ENCODE data around the gene EVA1C.

Gene EVA1C

DNA sequence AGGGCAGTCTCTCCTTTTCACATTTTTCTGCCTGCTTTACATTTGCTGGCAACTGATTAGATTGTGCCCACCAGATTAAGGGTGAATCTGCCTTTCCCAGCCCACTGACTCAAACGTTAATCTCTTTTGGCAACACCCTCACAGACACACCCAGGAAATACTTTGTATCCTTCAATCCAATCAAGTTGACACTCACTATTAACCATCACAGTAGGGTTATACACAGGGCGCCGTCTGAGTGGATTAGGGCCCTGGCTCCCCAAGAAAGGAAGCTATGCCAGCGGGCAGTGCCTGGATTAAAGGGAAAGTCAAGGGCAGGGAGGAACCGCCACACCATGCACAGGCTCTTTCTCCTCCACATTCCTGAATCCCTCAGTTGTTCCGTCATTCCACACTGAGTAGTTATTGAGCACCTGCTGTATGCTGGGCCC, 56.2 kb downstream of the EVA1C start:
- Histone ChIP-seq H3K9me3 (replicated peaks; ENCODE audit: low read length) (no peaks in the 10 kb centered on the region), H3K4me2 (ENCODE audit: low read length) (no peak overlapping the region), H3K4me1 (ENCODE audit: control insufficient read depth, insufficient read depth, low read length) (peaks cover 16% of the 10 kb centered on the region), H3K9ac (ENCODE audit: low read depth, low read length) (no peak overlapping the region), H3K4me3 (ENCODE audit: low read length) (no peak overlapping the region), H3K36me3 (ENCODE audit: insufficient read depth, low read length) (peaks cover 10% of the 10 kb centered on the region), H3K27me3 (ENCODE audit: control insufficient read depth, insufficient read depth, low read length) (no peaks in the 10 kb centered on the region)

DNA sequence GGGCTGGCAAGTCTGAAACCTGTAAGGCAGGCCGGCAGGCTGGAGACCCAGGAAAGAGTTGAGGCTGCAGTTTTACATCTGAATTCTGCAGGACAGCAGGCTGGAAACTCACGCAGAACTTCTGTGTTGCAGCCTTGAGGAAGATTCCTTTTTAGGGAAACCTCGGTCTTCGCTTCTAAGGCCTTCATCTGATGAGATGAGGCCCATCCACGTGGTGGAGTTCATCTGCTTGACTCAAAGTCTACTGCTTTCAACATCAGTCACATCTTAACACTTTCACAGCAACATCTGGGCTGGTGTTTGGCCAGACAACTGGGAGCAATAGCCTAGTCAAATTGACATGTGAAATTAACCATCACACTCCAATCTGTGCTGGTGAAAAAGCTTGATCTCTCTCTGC, 57.1 kb downstream of the EVA1C start:
- H3K9me3 ChIP-seq (replicated peaks; ENCODE audit: low read length) = no peaks in the 10 kb centered on the region
- no peak overlapping the region for H3K4me2 ChIP-seq (ENCODE audit: low read length)
- H3K4me1 ChIP-seq (ENCODE audit: control insufficient read depth, insufficient read depth, low read length) = peaks cover 9% of the 10 kb centered on the region
- H3K36me3 ChIP-seq (ENCODE audit: insufficient read depth, low read length) = peaks cover 17% of the 10 kb centered on the region
- no peaks in the 10 kb centered on the region for H3K27me3 ChIP-seq (ENCODE audit: control insufficient read depth, insufficient read depth, low read length)
- no peak overlapping the region for H3K9ac ChIP-seq (ENCODE audit: low read depth, low read length)
- H3K4me3 ChIP-seq (ENCODE audit: low read length) = no peak overlapping the region

DNA sequence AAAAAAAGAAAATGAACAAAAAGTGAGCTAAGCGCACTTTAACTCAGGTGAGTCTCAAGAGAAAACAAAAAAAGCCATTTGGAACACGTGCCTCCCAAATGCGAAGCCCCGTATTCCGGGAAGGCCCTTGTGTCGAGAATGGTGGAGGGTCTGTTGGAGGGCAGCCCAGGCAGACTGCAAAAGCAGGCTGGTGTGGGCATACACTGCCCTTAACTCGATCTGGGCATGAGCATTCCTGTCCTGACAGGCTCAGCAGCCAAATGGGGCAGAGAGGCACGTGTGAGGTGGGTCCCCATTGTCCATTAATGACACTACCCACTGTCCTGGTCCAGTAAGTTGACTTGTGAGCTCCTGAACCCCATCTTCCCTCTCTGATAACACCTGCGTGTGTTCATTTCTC, 57.7 kb downstream of the EVA1C start:
- H3K27me3 ChIP-seq (ENCODE audit: control insufficient read depth, insufficient read depth, low read length) = no peaks in the 10 kb centered on the region
- no peak overlapping the region for H3K4me3 ChIP-seq (ENCODE audit: low read length)
- H3K4me1 ChIP-seq (ENCODE audit: control insufficient read depth, insufficient read depth, low read length) = peaks cover 9% of the 10 kb centered on the region
- no peak overlapping the region for H3K4me2 ChIP-seq (ENCODE audit: low read length)
- H3K36me3 ChIP-seq (ENCODE audit: insufficient read depth, low read length) = peaks cover 18% of the 10 kb centered on the region
- H3K9ac ChIP-seq (ENCODE audit: low read depth, low read length) = no peak overlapping the region
- no peaks in the 10 kb centered on the region for H3K9me3 ChIP-seq (replicated peaks; ENCODE audit: low read length)

DNA sequence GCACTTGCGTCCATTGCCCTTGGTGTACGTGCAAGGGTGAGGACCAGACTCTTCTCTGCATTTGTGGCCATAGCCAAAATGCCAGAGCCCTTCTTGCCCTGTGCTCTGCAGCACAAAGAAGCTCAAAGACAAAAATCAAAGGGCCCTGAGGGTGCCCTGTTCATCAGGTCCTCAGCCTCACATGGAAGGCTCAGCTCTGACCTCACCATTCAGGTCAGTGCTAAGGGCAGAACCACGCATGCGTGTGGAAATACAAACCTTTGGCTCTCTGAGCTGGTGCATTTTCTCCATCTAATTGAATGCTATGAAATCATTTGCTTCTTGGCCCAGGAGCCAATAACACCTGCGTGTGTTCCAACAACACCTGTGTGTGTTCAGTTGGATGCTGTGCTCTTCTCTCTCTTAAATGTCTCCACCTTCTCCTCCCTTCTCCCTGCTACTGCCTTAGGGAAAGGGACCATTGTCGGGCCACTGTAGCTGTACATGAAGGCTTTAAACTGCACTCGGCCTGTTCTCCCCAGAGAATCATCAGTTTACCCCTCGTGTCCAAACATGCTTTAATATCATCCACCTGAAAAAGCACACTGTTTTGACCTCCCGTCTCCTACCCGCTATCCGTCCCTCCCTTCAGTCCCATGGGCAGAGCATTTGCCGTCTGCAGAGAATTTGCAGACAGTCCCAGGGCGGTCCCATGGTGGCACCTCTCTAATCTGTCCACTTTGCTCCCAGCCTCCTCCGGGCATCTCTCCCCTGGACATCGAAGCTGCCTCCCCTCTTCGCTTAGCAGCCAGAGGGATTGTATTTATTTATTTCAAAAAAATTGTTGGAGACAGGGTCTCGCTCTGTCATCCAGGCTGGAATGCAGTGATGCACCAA, 60.6 kb downstream of the EVA1C start:
- Histone ChIP-seq H3K4me3 (ENCODE audit: low read length) (no peak overlapping the region), H3K4me1 (ENCODE audit: control insufficient read depth, insufficient read depth, low read length) (peaks cover 17% of the 10 kb centered on the region), H3K27me3 (ENCODE audit: control insufficient read depth, insufficient read depth, low read length) (no peaks in the 10 kb centered on the region), H3K36me3 (ENCODE audit: insufficient read depth, low read length) (peaks cover 18% of the 10 kb centered on the region), H3K9me3 (replicated peaks; ENCODE audit: low read length) (no peaks in the 10 kb centered on the region), H3K9ac (ENCODE audit: low read depth, low read length) (no peak overlapping the region), H3K4me2 (ENCODE audit: low read length) (no peak overlapping the region)

DNA sequence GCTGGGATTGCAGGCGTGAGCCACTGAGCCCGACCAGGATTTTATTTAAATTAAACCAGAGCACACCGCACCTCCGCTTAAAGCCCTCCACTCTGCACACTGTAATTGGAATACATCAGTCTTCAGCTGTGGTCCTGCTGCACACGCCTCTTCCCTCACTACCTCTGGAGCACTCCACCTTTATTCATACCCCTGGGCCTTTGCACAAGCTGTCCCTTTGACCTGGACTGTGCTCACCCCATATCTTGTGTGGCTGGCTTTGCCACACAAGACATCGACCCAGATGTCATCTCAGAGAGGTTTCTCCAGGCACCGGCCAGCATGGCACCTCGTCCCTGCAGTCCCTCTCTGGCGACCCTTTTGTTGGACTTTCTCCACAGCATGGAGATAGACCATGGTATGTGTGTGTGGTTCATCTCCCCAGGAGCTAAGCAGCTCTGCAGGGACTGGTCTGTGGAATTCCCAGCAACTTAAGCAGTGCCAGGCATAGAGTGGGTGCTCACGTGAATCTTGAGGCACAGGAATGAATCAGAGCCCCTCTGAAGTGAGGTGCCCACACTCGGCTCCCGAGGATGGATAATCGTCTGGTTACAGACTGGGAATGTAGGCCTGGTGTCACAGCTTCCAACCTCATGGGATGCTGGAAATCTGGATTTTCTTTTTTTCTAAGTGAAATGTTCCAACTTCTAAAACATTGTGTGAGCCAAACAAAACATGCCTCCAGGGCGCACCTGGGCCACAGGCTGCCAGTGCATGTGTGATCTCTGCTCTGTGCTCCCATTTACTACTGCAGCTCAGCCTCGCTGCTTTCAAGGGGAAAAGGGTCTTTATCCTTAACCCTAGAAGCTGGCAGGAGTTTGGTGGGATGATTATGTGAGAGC, 61.9 kb downstream of the EVA1C start:
- no peak overlapping the region for H3K4me3 ChIP-seq (ENCODE audit: low read length)
- peaks cover 25% of the 10 kb centered on the region for H3K4me1 ChIP-seq (ENCODE audit: control insufficient read depth, insufficient read depth, low read length)
- H3K9ac ChIP-seq (ENCODE audit: low read depth, low read length) = peak overlapping the region; percentile 28
- H3K27me3 ChIP-seq (ENCODE audit: control insufficient read depth, insufficient read depth, low read length) = no peaks in the 10 kb centered on the region
- H3K36me3 ChIP-seq (ENCODE audit: insufficient read depth, low read length) = peaks cover 13% of the 10 kb centered on the region
- H3K9me3 ChIP-seq (replicated peaks; ENCODE audit: low read length) = no peaks in the 10 kb centered on the region
- no peak overlapping the region for H3K4me2 ChIP-seq (ENCODE audit: low read length)

DNA sequence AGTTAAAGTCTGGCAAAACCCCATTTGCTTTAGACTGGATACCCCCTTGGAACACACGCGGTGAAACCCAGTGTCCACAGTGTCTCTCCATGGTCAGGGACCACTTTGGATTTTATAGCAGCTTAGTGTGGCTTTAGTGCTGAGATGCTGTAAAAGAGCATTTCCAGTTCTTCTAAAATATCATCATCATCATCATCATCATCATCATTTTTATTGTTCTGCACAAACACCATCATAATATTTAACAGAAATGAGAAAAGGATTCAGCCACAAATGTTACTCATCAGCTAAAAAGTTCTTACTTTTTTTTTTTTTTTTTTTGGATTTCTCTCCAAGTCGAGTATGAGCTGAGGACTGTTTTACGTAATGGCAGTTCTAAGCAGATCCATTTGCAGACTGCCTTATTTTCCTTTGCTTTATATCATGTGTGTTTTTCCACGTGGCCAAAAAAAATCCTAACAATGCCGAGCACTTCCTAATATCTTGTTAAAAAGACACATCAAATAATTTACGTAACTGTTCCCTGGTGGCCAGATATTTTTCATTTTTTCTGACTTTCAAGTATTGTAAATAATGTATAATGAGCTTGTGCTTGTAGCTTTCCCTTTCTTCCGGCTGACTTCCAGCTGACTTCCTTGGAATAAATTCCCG, 62.8 kb downstream of the EVA1C start:
- Histone ChIP-seq H3K36me3 (ENCODE audit: insufficient read depth, low read length) (peaks cover 10% of the 10 kb centered on the region), H3K9ac (ENCODE audit: low read depth, low read length) (peak overlapping the region; percentile 34), H3K4me2 (ENCODE audit: low read length) (peak overlapping the region; percentile 51), H3K9me3 (replicated peaks; ENCODE audit: low read length) (no peaks in the 10 kb centered on the region), H3K4me3 (ENCODE audit: low read length) (no peak overlapping the region), H3K4me1 (ENCODE audit: control insufficient read depth, insufficient read depth, low read length) (peaks cover 30% of the 10 kb centered on the region), H3K27me3 (ENCODE audit: control insufficient read depth, insufficient read depth, low read length) (no peaks in the 10 kb centered on the region)

DNA sequence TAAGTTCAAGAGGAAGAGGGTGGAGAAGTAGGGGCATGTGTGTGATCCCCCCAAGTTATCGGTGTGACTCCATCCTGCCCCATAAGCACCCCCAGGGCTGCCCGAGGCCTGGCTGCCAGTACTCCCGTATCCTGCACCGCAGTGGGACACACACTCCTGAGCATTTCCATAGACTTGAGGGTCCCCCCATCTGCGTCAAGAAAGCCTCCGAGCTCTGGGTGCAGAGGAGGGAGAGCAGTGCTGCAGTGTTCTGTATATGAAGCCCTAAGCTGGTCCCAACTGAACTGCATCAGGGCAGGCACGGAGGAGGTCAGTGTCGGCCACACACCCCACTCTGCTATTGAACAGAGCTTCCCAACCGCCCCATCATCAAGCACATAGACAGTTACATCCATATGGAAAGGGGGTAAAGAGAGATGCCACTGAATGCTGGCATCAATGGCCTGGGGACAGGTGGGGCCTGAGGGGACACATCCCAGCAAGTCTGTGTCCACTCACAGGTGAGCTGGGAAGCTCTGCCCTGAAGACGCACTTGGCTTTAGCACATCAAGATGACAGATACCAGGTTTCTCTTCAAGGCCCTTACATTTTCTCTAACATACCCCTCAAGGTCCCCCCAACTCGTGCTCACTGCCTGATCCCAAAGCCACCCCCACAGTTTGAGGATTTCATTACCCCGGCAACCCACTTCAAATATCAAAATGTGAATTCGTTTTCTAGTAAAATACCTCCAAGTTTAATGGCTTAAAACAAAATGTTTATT, 64.3 kb downstream of the EVA1C start:
- Histone ChIP-seq H3K36me3 (ENCODE audit: insufficient read depth, low read length) (peaks cover 8% of the 10 kb centered on the region), H3K9ac (ENCODE audit: low read depth, low read length) (no peak overlapping the region), H3K27me3 (ENCODE audit: control insufficient read depth, insufficient read depth, low read length) (no peaks in the 10 kb centered on the region), H3K9me3 (replicated peaks; ENCODE audit: low read length) (no peaks in the 10 kb centered on the region), H3K4me3 (ENCODE audit: low read length) (no peak overlapping the region), H3K4me1 (ENCODE audit: control insufficient read depth, insufficient read depth, low read length) (peaks cover 36% of the 10 kb centered on the region), H3K4me2 (ENCODE audit: low read length) (no peak overlapping the region)

DNA sequence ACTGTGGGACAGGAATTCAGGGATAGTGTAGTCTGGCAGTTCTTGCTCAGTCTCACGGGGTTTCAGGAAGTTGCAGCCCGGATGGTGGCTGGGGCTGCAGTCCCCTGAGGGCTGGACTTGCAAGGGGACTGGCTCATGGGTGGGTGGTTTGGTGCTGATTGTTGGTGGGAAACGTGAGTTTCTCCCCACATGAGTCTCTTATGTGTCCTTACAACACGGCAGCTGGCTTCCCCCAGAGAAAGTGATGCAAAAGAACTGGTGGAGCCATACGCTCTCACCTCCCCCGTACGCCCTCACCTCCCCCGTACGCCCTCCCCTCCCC, 64.9 kb downstream of the EVA1C start:
- no peaks in the 10 kb centered on the region for H3K27me3 ChIP-seq (ENCODE audit: control insufficient read depth, insufficient read depth, low read length)
- H3K4me2 ChIP-seq (ENCODE audit: low read length) = no peak overlapping the region
- no peak overlapping the region for H3K9ac ChIP-seq (ENCODE audit: low read depth, low read length)
- no peaks in the 10 kb centered on the region for H3K9me3 ChIP-seq (replicated peaks; ENCODE audit: low read length)
- H3K4me3 ChIP-seq (ENCODE audit: low read length) = no peak overlapping the region
- H3K4me1 ChIP-seq (ENCODE audit: control insufficient read depth, insufficient read depth, low read length) = peaks cover 40% of the 10 kb centered on the region
- H3K36me3 ChIP-seq (ENCODE audit: insufficient read depth, low read length) = peaks cover 8% of the 10 kb centered on the region

DNA sequence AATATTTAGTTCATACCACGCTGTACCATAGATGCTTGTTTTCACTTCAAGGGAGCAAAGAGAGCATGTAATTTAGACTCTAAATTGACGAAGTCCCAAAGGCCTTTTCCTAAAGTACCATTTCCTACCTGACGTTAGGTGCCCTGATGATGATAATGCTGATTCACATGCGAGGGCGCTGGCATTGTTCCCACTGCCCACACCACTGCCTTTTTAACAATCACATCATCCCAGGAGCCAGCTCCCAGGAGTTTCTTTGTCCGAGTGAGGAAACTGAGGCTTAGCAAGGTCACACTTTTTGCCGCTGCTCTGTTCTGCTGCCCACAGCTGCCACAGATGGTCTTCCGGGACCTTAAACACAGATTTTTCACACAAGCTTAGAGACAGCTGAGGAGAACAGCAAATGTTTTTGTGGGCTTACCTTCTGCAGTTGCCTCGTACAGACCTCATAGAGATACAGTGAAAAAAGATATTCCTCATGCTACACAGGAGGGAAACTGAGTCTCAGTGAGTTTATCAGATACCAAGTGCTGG, 69.4 kb downstream of the EVA1C start:
- no peaks in the 10 kb centered on the region for H3K27me3 ChIP-seq (ENCODE audit: control insufficient read depth, insufficient read depth, low read length)
- H3K9me3 ChIP-seq (replicated peaks; ENCODE audit: low read length) = no peaks in the 10 kb centered on the region
- no peak overlapping the region for H3K4me2 ChIP-seq (ENCODE audit: low read length)
- peaks cover 22% of the 10 kb centered on the region for H3K4me1 ChIP-seq (ENCODE audit: control insufficient read depth, insufficient read depth, low read length)
- H3K9ac ChIP-seq (ENCODE audit: low read depth, low read length) = no peak overlapping the region
- no peaks in the 10 kb centered on the region for H3K36me3 ChIP-seq (ENCODE audit: insufficient read depth, low read length)
- H3K4me3 ChIP-seq (ENCODE audit: low read length) = no peak overlapping the region

DNA sequence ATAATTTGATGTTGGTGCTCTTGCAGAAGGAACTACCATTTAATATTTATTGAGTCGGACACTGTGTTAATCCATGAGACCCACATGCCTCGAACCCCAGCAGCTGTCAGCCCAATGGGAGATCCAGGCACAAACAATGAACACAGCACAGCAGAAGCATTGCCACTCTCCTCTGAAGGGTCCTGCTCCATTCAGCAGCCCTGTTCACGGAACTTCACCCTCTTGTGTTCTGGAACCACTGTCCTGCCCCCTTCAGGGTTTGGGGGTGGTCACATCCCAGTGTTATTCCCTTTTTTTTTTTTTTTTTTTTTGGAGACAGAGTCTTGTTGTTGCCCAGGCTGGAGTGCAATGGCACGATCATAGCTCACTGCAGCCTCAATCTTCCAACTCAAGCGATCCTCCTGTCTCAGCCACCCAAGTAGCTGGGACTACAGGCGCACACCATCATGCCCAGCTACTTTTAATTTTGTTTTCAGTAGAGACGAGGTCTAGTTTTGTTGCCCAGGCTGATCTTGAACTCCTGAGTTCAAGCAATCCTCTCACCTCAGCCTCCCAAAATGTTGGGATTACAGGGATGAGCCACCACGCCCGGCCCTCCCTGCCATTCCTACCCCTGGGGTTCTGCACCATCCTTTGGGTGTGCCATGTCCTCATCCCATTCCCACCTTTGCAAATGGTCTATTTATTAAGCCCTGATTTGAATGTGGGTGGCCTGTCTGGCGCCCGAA, 70.2 kb downstream of the EVA1C start:
- no peak overlapping the region for H3K9ac ChIP-seq (ENCODE audit: low read depth, low read length)
- H3K4me2 ChIP-seq (ENCODE audit: low read length) = no peak overlapping the region
- no peaks in the 10 kb centered on the region for H3K36me3 ChIP-seq (ENCODE audit: insufficient read depth, low read length)
- H3K4me3 ChIP-seq (ENCODE audit: low read length) = no peak overlapping the region
- peaks cover 22% of the 10 kb centered on the region for H3K4me1 ChIP-seq (ENCODE audit: control insufficient read depth, insufficient read depth, low read length)
- H3K9me3 ChIP-seq (replicated peaks; ENCODE audit: low read length) = no peaks in the 10 kb centered on the region
- no peaks in the 10 kb centered on the region for H3K27me3 ChIP-seq (ENCODE audit: control insufficient read depth, insufficient read depth, low read length)

Data from skeletal muscle satellite cell (primary cell).